ENCODE results near the gene RNF5.

- TF ChIP-seq POLR2A (IDR thresholded peaks at IDR 0.05; ENCODE audit: low read length) (no peak), GATA1 (IDR thresholded peaks at IDR 0.05; ENCODE audit: low read depth, low read length) (no peak)
Measured at GRCh38 chr6:32170294-32170693, 7.9 kb upstream of the RNF5 start.

All from erythroblast (primary cell).